Activated CD8-positive, alpha-beta T cell treated with anti-CD3 and anti-CD28 coated beads, Interleukin-2, amount 10 ng/mL, durations not matched to agents 7 days and 5 days (primary cell): Measurements from ENCODE around the gene CSNK1D. TPM values are rescaled to one million over a fixed set of nuclear protein-coding genes. Genes with fewer than 3 reads are reported as not detected.

ENCODE experiments used
- ATAC-seq: fragments of 150-1000 bp; cut with Tn5 transposase; one replicate; pipeline ENCODE4 v1.10.0; 2021; ENCODE audit warnings: moderate library complexity
- CTCF ChIA-PET: fragments of 350-600 bp; sonication (Branson Sonifier 250); formaldehyde crosslinking; loops from one replicate; lab custom pipeline; 2021; ENCODE audit warnings: antibody characterized with exemption; lab: Charles Lee
- POLR2A ChIA-PET: fragments of 350-600 bp; sonication (Branson Sonifier 250); formaldehyde crosslinking; loops from one replicate; lab custom pipeline; 2021; ENCODE audit warnings: antibody characterized with exemption; lab: Charles Lee
- DNase-seq: peaks from one replicate; pipeline ENCODE4 v3.0.0-alpha.2; 2020
- H3K27ac Mint-ChIP-seq: one replicate; pipeline ENCODE4 v1.8.0; 2021; ENCODE audit warnings: mild to moderate bottlenecking, mixed read lengths
- H3K27me3 Mint-ChIP-seq: one replicate; pipeline ENCODE4 v1.8.0; 2021; ENCODE audit warnings: low read depth, mixed read lengths
- H3K36me3 Mint-ChIP-seq: one replicate; pipeline ENCODE4 v1.8.0; 2021; ENCODE audit warnings: low read depth, mixed read lengths
- H3K4me1 Mint-ChIP-seq: one replicate; pipeline ENCODE4 v1.8.0; 2021; ENCODE audit warnings: low read depth, mixed read lengths
- H3K4me3 Mint-ChIP-seq: one replicate; pipeline ENCODE4 v1.8.0; 2021; ENCODE audit warnings: mild to moderate bottlenecking, mixed read lengths
- H3K9me3 Mint-ChIP-seq: one replicate; pipeline ENCODE4 v1.8.0; 2022; ENCODE audit warnings: mixed read lengths; ENCODE audit not compliant: insufficient read depth
- total RNA-seq, 2 experiments: library from RNA; stranded (reverse); gene quantifications; one replicate each; pipeline ENCODE4 v1.2.3, GENCODE V29; 2021

The CSNK1D gene
- 100 to 1,000 TPM in 1 of 2 experiments, 10 to 100 TPM in 1; 99.5 to 111 TPM for total RNA-seq

DNA sequence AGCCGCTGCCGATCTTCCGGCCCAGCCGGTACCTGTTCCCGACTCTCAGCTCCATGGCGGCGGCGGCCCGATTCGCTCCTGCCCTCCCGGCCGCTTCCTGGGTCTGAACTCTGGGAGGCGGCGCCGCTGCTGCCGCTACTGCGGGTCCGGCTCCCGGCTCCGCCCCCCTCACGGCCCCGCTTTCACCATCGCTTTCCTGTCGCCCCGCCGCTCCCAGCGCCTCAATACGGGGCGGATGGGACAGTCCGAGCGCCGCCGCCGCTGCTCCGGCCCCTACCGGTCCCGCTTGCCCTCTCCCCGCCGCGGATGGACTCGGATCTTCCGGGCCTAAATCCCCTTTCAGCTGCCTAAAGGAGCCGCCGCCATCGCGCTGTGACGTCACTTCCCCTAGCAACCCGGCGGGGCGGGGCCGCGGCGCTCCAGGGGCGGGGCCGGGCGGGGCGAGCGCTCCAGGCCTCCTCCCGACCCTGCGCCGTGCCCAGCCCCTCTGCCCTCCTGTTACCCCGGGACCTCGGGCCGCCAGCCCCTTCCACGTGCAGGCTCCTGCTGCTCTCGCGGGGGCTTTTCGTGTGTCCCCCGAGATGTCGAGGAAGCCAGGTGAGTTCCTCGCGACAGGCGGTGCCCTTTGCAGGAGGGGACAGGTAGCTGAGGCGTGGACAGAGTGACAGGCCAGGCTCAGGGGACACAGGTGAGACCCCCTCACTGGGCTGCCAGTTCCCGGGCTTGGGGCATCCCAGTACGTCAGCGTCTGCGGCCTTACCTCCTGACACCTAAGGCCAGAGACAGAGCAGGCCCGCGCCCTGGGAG is at the start of gene CSNK1D:
TSS of gene CSNK1D (minus strand) at position 374 of the 807 bp plus-strand sequence. CDS start at position 55, 319 bp downstream.
- Mint-ChIP-seq H3K4me3 (peak within 1 kb of the TSS; percentile 86), H3K4me1 (peaks cover 38% of the 10 kb centered on the region), H3K36me3 (peaks cover 35% of the 10 kb centered on the region), H3K27me3 (peaks cover 1% of the 10 kb centered on the region), H3K9me3 (no peaks in the 10 kb centered on the region), H3K27ac (peak within 1 kb of the TSS; percentile 99)
- CTCF ChIA-PET, result interaction anchor here (1.3 kb wide), 1 partner anchor 35 kb away, joined by 4 read pairs; no protein-coding TSS in a partner anchor
- DNase-seq (peak; percentile 93), ATAC-seq (peak; percentile 85)
- POLR2A ChIA-PET, result interaction anchor here (0.5 to 3.3 kb wide), 8 partner anchors 10 to 65 kb away, joined by 3 to 26 read pairs (median 4); partner anchors contain the start of gene CD7

- Mint-ChIP-seq H3K36me3 (no peaks in the 10 kb centered on the region), H3K27ac (no peak overlapping the region), H3K27me3 (no peaks in the 10 kb centered on the region), H3K9me3 (no peaks in the 10 kb centered on the region), H3K4me3 (no peak overlapping the region), H3K4me1 (peaks cover 28% of the 10 kb centered on the region)
- DNase-seq, result no peak
- CTCF ChIA-PET, result interaction anchor here (1.9 to 4.7 kb wide), 4 partner anchors 8 to 86 kb away, joined by 14 to 132 read pairs (median 25); no protein-coding TSS in a partner anchor
- POLR2A ChIA-PET, result interaction anchor here (2.1 kb wide), 1 partner anchor 25 kb away, joined by 7 read pairs; no protein-coding TSS in a partner anchor
- no peak for ATAC-seq
Observed at GRCh38 chr17:82322526-82323453, 49.3 kb upstream of the CSNK1D start.

DNA sequence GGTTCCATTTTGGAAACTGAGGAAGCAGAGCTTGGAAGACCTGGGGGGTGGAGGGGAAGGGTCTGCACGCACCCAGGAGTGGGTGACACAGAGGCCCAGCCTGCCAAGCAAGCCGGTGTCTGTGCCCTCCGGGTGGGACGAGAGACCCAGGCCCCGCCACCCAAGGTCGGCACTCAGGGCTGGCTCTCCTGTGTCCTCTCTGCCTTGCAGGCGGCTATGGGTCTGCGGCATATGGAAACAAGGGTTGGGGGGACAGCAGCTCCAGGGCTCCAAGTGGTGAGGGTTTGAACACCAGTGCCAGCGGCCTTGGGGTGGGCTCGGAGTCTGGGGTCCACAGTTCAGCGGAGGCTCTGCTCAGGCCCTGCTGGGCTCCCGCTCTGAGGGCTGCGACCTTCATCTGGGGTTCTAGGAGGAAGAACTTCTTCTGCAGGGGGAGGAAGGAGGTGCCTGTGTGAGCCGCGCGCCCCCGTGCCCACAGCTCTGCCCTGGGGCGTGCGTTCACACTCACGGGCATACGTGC is 48.5 kb upstream of the CSNK1D start:
- no peak for DNase-seq
- no peak for ATAC-seq
- POLR2A ChIA-PET, result interaction anchor here (0.8 to 2.2 kb wide), 3 partner anchors 16 to 24 kb away, joined by 7 to 9 read pairs (median 8); no protein-coding TSS in a partner anchor
- CTCF ChIA-PET, result interaction anchor here (0.7 to 4.7 kb wide), 8 partner anchors 8 to 91 kb away, joined by 3 to 132 read pairs (median 10); no protein-coding TSS in a partner anchor
- Mint-ChIP-seq H3K4me3 (peak overlapping the region; percentile 34), H3K36me3 (no peaks in the 10 kb centered on the region), H3K4me1 (peaks cover 28% of the 10 kb centered on the region), H3K9me3 (no peaks in the 10 kb centered on the region), H3K27ac (no peak overlapping the region), H3K27me3 (no peaks in the 10 kb centered on the region)

GRCh38 chr17:82320956-82321927 is 47.7 kb upstream of the CSNK1D start:
- H3K36me3 Mint-ChIP-seq, result peaks cover 6% of the 10 kb centered on the region
- H3K4me1 Mint-ChIP-seq, result peaks cover 28% of the 10 kb centered on the region
- H3K27me3 Mint-ChIP-seq, result no peaks in the 10 kb centered on the region
- POLR2A ChIA-PET, result interaction anchor here (0.8 to 2.2 kb wide), 5 partner anchors 16 to 24 kb away, joined by 3 to 9 read pairs (median 7); no protein-coding TSS in a partner anchor
- CTCF ChIA-PET, result interaction anchor here (0.6 to 4.7 kb wide), 21 partner anchors 9 to 291 kb away, joined by 3 to 132 read pairs (median 4); partner anchors contain the start of gene SECTM1
- peak; percentile 31 for ATAC-seq
- peak overlapping the region; percentile 64 for H3K4me3 Mint-ChIP-seq
- peak overlapping the region; percentile 77 for H3K27ac Mint-ChIP-seq
- no peaks in the 10 kb centered on the region for H3K9me3 Mint-ChIP-seq
- peak; percentile 68 for DNase-seq

- H3K36me3 Mint-ChIP-seq, result peaks cover 14% of the 10 kb centered on the region
- H3K4me3 Mint-ChIP-seq, result no peak overlapping the region
Observed at GRCh38 chr17:82320140-82320840, 46.8 kb upstream of the CSNK1D start.

DNA sequence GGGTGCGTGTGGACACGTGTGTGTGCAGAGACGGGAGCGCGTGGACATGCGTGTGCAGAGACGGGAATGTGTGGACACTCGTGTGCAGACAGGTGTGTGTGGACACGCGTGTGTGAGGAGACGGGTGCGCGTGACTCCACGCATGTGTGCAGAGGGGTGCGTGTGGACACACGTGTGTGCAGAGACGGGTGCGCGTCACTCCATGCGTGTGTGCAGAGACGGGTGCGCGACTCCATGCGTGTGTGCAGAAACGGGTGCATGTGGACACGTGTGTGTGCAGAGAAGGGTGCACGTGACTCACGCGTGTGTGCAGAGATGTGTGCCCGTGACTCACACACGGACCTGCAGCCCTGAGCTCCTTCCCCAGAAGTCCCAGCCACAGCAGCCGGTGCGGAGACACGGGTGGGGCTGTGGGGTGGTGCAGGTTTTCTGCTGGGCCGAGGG is 46.1 kb upstream of the CSNK1D start:
- no peak overlapping the region for H3K27ac Mint-ChIP-seq
- H3K9me3 Mint-ChIP-seq, result no peaks in the 10 kb centered on the region
- CTCF ChIA-PET, result interaction anchor here (4.7 kb wide), 1 partner anchor 18 kb away, joined by 132 read pairs; no protein-coding TSS in a partner anchor
- peaks cover 16% of the 10 kb centered on the region for H3K36me3 Mint-ChIP-seq
- H3K4me1 Mint-ChIP-seq, result peaks cover 33% of the 10 kb centered on the region
- POLR2A ChIA-PET, result no interaction called here
- no peak for DNase-seq
- H3K27me3 Mint-ChIP-seq, result no peaks in the 10 kb centered on the region
- no peak overlapping the region for H3K4me3 Mint-ChIP-seq
- no peak for ATAC-seq

More at GRCh38 chr17:82320140-82320840, 46.8 kb upstream of the CSNK1D start:
- ChIA-PET CTCF (interaction anchor here (0.6 to 4.7 kb wide), 18 partner anchors 9 to 290 kb away, joined by 3 to 132 read pairs (median 4); partner anchors contain the start of gene SECTM1), POLR2A (interaction anchor here (1.0 to 2.2 kb wide), 2 partner anchors 18 to 22 kb away, joined by 7 to 9 read pairs; no protein-coding TSS in a partner anchor)
- Mint-ChIP-seq H3K27ac (no peak overlapping the region), H3K9me3 (no peaks in the 10 kb centered on the region), H3K27me3 (no peaks in the 10 kb centered on the region), H3K4me1 (peaks cover 32% of the 10 kb centered on the region)
- DNase-seq (no peak), ATAC-seq (no peak)

DNA sequence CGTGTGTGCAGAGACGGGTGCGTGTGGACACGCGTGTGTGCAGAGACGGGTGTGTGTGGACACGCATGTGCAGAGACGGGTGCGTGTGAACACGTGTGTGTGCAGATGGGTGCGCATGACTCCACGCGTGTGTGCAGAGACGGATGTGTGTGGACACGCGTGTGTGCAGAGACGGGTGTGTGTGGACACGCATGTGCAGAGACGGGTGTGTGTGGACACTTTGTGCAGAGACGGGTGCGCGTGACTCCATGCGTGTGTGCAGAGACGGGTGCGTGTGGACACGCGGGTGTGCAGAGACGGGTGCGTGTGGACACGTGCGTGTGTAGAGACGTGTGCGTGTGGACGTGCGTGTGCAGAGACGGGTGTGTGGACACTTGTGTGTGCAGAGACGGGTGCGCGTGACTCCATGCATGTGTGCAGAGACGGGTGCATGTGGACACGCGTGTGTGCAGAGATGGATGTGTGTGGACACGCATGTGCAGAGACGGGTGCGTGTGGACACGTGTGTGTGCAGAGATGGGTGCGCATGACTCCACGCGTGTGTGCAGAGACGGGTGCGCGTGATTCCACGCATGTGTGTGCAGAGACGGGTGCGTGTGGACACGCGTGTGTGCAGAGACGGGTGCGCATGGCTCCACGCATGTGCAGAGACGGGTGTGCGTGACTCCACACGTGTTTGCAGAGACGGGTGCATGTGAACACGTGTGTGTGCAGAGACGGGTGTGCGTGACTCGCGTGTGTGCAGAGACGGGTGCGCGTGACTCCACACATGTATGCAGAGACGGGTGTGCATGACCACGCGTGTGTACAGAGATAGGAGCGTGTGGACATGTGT is 45.5 kb upstream of the CSNK1D start:
- Mint-ChIP-seq H3K27me3 (no peaks in the 10 kb centered on the region), H3K4me1 (peaks cover 35% of the 10 kb centered on the region), H3K27ac (no peak overlapping the region), H3K36me3 (peaks cover 22% of the 10 kb centered on the region), H3K9me3 (no peaks in the 10 kb centered on the region), H3K4me3 (no peak overlapping the region)
- ChIA-PET CTCF (interaction anchor here (4.7 kb wide), 1 partner anchor 18 kb away, joined by 132 read pairs; no protein-coding TSS in a partner anchor), POLR2A (no interaction called here)
- no peak for ATAC-seq
- no peak for DNase-seq

DNA sequence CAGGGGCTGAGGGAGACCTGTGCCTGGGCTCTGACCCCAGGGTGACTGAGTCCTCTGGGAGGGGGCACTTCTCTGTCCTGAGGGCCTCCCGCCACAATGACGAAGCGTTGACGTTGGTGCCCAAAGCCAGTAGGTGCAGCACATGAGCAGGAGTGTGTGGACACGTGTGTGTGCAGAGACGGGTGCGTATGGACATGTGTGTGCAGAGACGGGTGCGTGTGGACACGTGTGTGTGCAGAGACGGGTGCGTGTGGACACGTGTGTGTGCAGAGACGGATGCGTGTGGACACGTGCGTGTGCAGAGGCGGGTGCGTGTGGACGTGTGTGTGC is 44.6 kb upstream of the CSNK1D start:
- H3K36me3 Mint-ChIP-seq, result peaks cover 29% of the 10 kb centered on the region

More for the DNA sequence above, 44.6 kb upstream of the CSNK1D start:
- Mint-ChIP-seq H3K27ac (no peak overlapping the region), H3K9me3 (no peaks in the 10 kb centered on the region), H3K27me3 (no peaks in the 10 kb centered on the region), H3K4me1 (peaks cover 37% of the 10 kb centered on the region), H3K4me3 (no peak overlapping the region)
- ChIA-PET CTCF (interaction anchor here (1.3 to 2.7 kb wide), 4 partner anchors 13 to 82 kb away, joined by 7 to 93 read pairs (median 13); partner anchors contain the start of gene SECTM1), POLR2A (interaction anchor here (1.0 to 2.6 kb wide), 6 partner anchors 12 to 280 kb away, joined by 3 to 50 read pairs (median 7); partner anchors contain the start of genes CSNK1D and DCXR)
- ATAC-seq, result no peak
- no peak for DNase-seq
